Astrocyte (in vitro differentiated cells and primary cell): ENCODE results near the gene WDR7. TPM values are rescaled to one million over a fixed set of nuclear protein-coding genes. Genes with fewer than 3 reads are reported as not detected.

Experiments used
- DNase-seq: peaks from one replicate; pipeline ENCODE4 v3.0.0-alpha.2; 2010; ENCODE audit warnings: low read depth
- FAIRE-seq: peaks from 2 replicates; lab custom pipeline; 2011; peaks lifted over from hg19 to GRCh38; lab: Jason Lieb, UNC
- H2AFZ ChIP-seq: 2 replicates; pipeline ENCODE4 v1.6.0; 2012; ENCODE audit warnings: low read depth, low read length, inconsistent platforms
- H3K27ac ChIP-seq: 2 replicates; pipeline ENCODE4 v1.5.1; 2011; ENCODE audit warnings: low read depth, low read length, inconsistent platforms
- H3K27me3 ChIP-seq: 2 replicates; pipeline ENCODE4 v1.6.0; 2011; ENCODE audit warnings: low read length, inconsistent platforms; ENCODE audit not compliant: insufficient read depth
- H3K36me3 ChIP-seq: 2 replicates; pipeline ENCODE4 v1.5.1; 2011; ENCODE audit warnings: low read length, inconsistent platforms; ENCODE audit not compliant: insufficient read depth
- H3K4me1 ChIP-seq: 2 replicates; pipeline ENCODE4 v1.5.1; 2011; ENCODE audit warnings: low read length, inconsistent platforms; ENCODE audit not compliant: insufficient read depth
- H3K4me2 ChIP-seq: 2 replicates; pipeline ENCODE4 v1.6.0; 2012; ENCODE audit warnings: low read length, inconsistent platforms
- H3K4me3 ChIP-seq: 2 replicates; pipeline ENCODE4 v1.5.1; 2011; ENCODE audit warnings: low read depth, mild to moderate bottlenecking, low read length, inconsistent platforms; ENCODE audit not compliant: insufficient read depth
- H3K79me2 ChIP-seq: 2 replicates; pipeline ENCODE4 v1.6.0; 2012; ENCODE audit warnings: mild to moderate bottlenecking, low read length, inconsistent platforms; ENCODE audit not compliant: insufficient read depth
- H3K9ac ChIP-seq: 2 replicates; pipeline ENCODE4 v1.6.0; 2012; ENCODE audit warnings: mild to moderate bottlenecking, low read length, inconsistent platforms
- H3K9me3 ChIP-seq: 2 replicates; pipeline ENCODE4 v1.5.1; 2012; ENCODE audit warnings: low read depth, mild to moderate bottlenecking, low read length, inconsistent platforms; ENCODE audit not compliant: insufficient read depth
- H4K20me1 ChIP-seq: 2 replicates; pipeline ENCODE4 v1.6.0; 2012; ENCODE audit warnings: low read length, inconsistent platforms; ENCODE audit not compliant: insufficient read depth
- H3K27ac Mint-ChIP-seq: one replicate; pipeline ENCODE4 v1.8.0; 2021; ENCODE audit warnings: mild to moderate bottlenecking, mixed read lengths; ENCODE audit not compliant: unreplicated experiment
- H3K27me3 Mint-ChIP-seq: one replicate; pipeline ENCODE4 v1.8.0; 2021; ENCODE audit warnings: low read depth, mixed read lengths; ENCODE audit not compliant: unreplicated experiment
- H3K36me3 Mint-ChIP-seq: one replicate; pipeline ENCODE4 v1.8.0; 2021; ENCODE audit warnings: low read depth, mixed read lengths; ENCODE audit not compliant: unreplicated experiment
- H3K4me1 Mint-ChIP-seq: one replicate; pipeline ENCODE4 v1.8.0; 2021; ENCODE audit warnings: low read depth, mixed read lengths; ENCODE audit not compliant: unreplicated experiment
- H3K4me3 Mint-ChIP-seq: one replicate; pipeline ENCODE4 v1.8.0; 2021; ENCODE audit warnings: mild to moderate bottlenecking, moderate library complexity, mixed read lengths; ENCODE audit not compliant: unreplicated experiment
- H3K9me3 Mint-ChIP-seq: one replicate; pipeline ENCODE4 v1.8.0; 2021; ENCODE audit warnings: mild to moderate bottlenecking, mixed read lengths; ENCODE audit not compliant: unreplicated experiment
- CTCF ChIP-seq: IDR thresholded peaks from 2 replicates; pipeline ENCODE4 v1.5.1; 2011; ENCODE audit warnings: low read depth, mild to moderate bottlenecking, inconsistent platforms, low read length, moderate library complexity; ENCODE audit not compliant: insufficient read depth
- EZH2 ChIP-seq: IDR thresholded peaks from 2 replicates; pipeline ENCODE4 v1.6.1; 2012; ENCODE audit warnings: mild to moderate bottlenecking, low read length, inconsistent platforms; ENCODE audit not compliant: insufficient read depth
- total RNA-seq: library from RNA; stranded (reverse); gene quantifications from 2 replicates; pipeline ENCODE4 v1.2.1, GENCODE V29; 2021

Gene WDR7
- total RNA-seq, 1 donor from 2014 or later: 16.9 TPM

GRCh38 chr18:56995579-56996188 lies 344.5 kb downstream of the WDR7 start:
- no peaks in the 10 kb centered on the region for H3K9me3 ChIP-seq
- no peak for DNase-seq
- peaks cover 1% of the 10 kb centered on the region for H3K36me3 Mint-ChIP-seq

GRCh38 chr18:56997200-56997599 lies 346.0 kb downstream of the WDR7 start:
- Mint-ChIP-seq H3K27ac (no peak overlapping the region), H3K36me3 (no peaks in the 10 kb centered on the region), H3K9me3 (no peaks in the 10 kb centered on the region), H3K4me1 (peaks cover 2% of the 10 kb centered on the region), H3K4me3 (no peak overlapping the region), H3K27me3 (no peaks in the 10 kb centered on the region)
- Histone ChIP-seq H2AFZ (no peak overlapping the region), H3K36me3 (no peaks in the 10 kb centered on the region), H3K27ac (no peak overlapping the region), H3K4me2 (no peak overlapping the region), H3K9ac (no peak overlapping the region), H3K79me2 (no peaks in the 10 kb centered on the region), H3K4me1 (no peaks in the 10 kb centered on the region), H3K27me3 (no peaks in the 10 kb centered on the region), H3K9me3 (no peaks in the 10 kb centered on the region), H3K4me3 (no peak overlapping the region), H4K20me1 (no peaks in the 10 kb centered on the region)
- DNase-seq (no peak), FAIRE-seq (no peak)
- no peak for TF ChIP-seq EZH2
- no peak for TF ChIP-seq CTCF

More at GRCh38 chr18:56995579-56996188, 344.5 kb downstream of the WDR7 start:
- no peaks in the 10 kb centered on the region for H3K36me3 ChIP-seq
- H3K79me2 ChIP-seq: no peaks in the 10 kb centered on the region
- no peak overlapping the region for H3K4me3 ChIP-seq
- no peak for TF ChIP-seq EZH2
- no peak for TF ChIP-seq CTCF
- H3K4me1 ChIP-seq: no peaks in the 10 kb centered on the region
- no peak overlapping the region for H2AFZ ChIP-seq
- Mint-ChIP-seq H3K4me3 (no peak overlapping the region), H3K9me3 (no peaks in the 10 kb centered on the region), H3K27ac (no peak overlapping the region), H3K4me1 (peaks cover 2% of the 10 kb centered on the region), H3K27me3 (no peaks in the 10 kb centered on the region)
- no peaks in the 10 kb centered on the region for H3K27me3 ChIP-seq
- H3K4me2 ChIP-seq: no peak overlapping the region
- H3K27ac ChIP-seq: no peak overlapping the region
- no peak for FAIRE-seq
- no peaks in the 10 kb centered on the region for H4K20me1 ChIP-seq
- no peak overlapping the region for H3K9ac ChIP-seq

GRCh38 chr18:56999823-57000222 lies 348.7 kb downstream of the WDR7 start:
- Histone ChIP-seq H3K4me3 (no peak overlapping the region), H3K79me2 (no peaks in the 10 kb centered on the region), H3K4me1 (peaks cover 12% of the 10 kb centered on the region), H3K36me3 (no peaks in the 10 kb centered on the region), H3K9me3 (no peaks in the 10 kb centered on the region), H2AFZ (no peak overlapping the region), H3K27ac (no peak overlapping the region), H3K9ac (no peak overlapping the region), H4K20me1 (no peaks in the 10 kb centered on the region), H3K4me2 (no peak overlapping the region), H3K27me3 (no peaks in the 10 kb centered on the region)
- TF ChIP-seq CTCF (no peak), EZH2 (no peak)
- Mint-ChIP-seq H3K9me3 (no peaks in the 10 kb centered on the region), H3K4me3 (no peak overlapping the region), H3K27me3 (no peaks in the 10 kb centered on the region), H3K4me1 (peaks cover 17% of the 10 kb centered on the region), H3K36me3 (no peaks in the 10 kb centered on the region), H3K27ac (no peak overlapping the region)
- DNase-seq (no peak), FAIRE-seq (no peak)
